ENCODE results near the gene CMSS1.

DNA sequence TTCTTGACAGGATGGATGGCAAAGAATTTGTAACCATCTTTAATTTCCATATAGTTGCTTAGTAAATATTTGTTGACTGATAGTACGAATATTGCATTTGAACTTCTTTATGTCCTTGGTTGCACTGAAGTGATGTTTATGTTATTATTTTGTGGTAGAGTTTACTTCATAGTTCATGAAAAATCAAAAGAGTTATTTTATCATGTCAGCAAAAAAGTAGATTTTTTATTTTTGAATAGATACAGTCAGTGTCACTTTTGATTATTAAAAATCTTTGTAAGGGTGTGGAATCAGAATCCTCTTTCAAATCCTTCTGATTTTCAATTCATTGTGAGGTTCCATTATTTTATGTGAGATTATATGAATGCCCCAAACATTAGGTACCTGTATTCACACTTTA lies 261.7 kb downstream of the CMSS1 start:
- TF ChIP-seq, protein P1, sequence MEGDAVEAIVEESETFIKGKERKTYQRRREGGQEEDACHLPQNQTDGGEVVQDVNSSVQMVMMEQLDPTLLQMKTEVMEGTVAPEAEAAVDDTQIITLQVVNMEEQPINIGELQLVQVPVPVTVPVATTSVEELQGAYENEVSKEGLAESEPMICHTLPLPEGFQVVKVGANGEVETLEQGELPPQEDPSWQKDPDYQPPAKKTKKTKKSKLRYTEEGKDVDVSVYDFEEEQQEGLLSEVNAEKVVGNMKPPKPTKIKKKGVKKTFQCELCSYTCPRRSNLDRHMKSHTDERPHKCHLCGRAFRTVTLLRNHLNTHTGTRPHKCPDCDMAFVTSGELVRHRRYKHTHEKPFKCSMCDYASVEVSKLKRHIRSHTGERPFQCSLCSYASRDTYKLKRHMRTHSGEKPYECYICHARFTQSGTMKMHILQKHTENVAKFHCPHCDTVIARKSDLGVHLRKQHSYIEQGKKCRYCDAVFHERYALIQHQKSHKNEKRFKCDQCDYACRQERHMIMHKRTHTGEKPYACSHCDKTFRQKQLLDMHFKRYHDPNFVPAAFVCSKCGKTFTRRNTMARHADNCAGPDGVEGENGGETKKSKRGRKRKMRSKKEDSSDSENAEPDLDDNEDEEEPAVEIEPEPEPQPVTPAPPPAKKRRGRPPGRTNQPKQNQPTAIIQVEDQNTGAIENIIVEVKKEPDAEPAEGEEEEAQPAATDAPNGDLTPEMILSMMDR (IDR thresholded peaks at IDR 0.05 in 4 of 5, conservative IDR thresholded peaks at IDR 0.05 in 1 of 5), result no peak
- TF ChIP-seq POLR2A (IDR thresholded peaks at IDR 0.05), result no peak
